Mucosa of gallbladder (tissue), 1 donor: ENCODE measurements around the gene NRF1. TPM values are rescaled to one million over a fixed set of nuclear protein-coding genes. Genes with fewer than 3 reads are reported as not detected.

ENCODE experiments used
- DNase-seq: peaks from one replicate; pipeline ENCODE4 v3.0.0-alpha.2; 2020; ENCODE audit warnings: low spot score
- total RNA-seq: library from RNA; stranded (reverse); gene quantifications from one replicate; pipeline ENCODE4 v1.2.1, GENCODE V29; 2021
- donor health status: DM: no; HTN: no; CAD: no.

The NRF1 gene
- total RNA-seq, 1 donor from 2014 or later, result 16.4 TPM

DNA sequence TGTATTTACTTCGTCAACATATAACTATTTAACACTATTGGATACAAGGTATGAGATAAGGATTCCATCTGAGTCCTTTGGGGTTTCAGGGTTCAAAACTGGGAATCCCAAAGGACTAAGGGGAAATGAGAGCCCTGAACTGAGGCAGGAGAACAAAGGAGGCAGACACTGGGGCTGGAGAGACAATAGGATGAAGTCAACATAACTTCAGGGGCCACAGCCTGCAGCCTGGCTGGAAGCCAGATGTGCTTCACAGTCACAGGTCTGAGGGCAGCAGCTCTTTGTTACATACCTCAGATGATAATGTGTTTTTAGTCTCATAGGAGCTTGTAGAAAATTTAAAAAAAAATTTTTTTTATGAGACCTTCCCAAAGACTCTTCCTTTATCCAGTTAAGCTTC lies 73.3 kb downstream of the NRF1 start:
- no peak for DNase-seq

DNA sequence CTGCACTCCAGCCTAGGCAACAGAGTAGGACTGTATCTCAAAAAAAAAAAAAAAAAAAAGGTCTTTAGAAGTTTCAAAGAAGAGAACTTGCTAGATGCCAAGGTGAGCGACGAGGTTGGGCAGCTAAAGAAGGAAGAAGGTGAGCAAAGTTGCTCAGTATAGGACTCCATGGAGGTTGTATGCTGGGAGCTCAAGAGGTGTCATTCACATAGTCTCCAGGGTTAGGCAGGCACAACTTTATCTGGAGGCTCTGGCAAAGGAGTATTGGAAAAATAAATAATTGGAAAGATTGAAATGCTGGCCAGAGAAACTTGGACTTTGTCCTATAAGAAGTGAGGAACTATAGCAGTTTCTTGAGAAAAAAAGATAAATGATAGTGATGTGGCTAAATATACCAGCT lies 74.5 kb downstream of the NRF1 start:
- no peak for DNase-seq

- no peak for DNase-seq
Observed at GRCh38 chr7:129688503-129689222, 77.1 kb downstream of the NRF1 start.

DNA sequence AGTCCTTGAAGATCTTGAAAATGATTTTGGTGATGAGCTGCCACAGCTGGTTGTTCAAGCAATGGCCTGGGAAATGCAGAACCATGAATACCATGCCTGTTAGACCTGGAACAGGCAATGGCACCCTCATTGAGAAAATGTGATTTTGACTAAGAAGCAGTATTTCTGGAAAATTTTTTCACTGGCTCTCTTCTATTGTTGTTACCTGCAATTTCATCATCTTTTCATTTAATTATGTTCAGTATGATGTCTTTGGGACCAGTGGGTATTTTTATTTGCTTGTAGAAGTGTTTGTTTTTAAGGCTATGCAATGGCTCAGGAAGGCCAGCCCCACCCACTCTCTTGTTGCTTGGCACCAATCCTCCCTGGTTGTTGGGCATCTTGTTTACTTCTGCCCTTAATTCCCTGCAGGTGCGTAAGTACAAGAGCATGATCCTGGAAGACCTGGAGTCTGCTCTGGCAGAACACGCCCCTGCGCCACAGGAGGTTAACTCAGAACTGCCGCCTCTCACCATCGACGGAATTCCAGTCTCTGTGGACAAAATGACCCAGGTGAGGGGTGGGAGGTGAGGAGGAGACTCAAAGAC lies 78.6 kb downstream of the NRF1 start:
- DNase-seq, result no peak

GRCh38 chr7:129690701-129691100 lies 79.2 kb downstream of the NRF1 start:
- no peak for DNase-seq

DNA sequence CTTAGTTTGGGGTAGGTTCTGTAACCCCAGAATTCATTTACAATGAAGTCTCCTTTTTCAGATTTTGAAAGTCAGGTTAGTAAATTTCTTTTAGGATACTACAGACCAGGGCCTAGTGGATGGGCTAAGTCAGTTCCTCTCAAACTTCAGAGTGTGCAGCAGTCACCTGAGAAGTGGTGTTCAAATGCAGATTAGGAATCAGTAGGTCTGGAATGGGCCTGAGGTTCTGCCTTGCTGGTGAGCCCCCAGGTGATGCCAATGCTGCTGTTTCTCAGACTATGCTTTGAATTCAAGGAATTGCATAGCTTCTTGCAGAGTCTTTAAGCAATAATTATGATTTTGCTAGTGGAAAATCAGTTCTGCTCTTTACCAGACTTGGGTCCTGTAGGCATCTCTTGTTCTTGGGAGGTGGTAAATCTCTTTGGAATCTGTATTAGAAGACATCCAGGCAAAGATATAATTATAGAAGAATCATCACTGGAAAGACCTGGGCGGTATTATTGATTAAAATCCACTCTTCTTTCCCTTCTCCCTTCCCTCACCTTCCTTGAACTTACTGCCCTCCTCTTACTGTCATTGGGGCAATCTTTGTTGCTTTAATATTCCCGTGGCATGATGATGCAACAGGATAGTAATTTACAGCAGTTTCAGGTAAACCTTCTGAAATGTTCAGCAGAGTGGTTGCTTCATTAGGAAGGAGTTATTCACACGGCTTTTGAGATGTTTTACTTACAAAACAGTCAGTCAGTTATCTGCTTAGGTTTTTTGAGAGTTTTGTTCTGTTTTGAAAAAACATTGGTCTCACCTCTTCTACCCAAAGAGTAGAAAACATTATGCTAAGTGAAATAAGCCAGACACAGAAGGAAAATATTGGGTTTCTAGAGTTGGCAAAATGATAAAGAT lies 87.2 kb downstream of the NRF1 start:
- no peak for DNase-seq

DNA sequence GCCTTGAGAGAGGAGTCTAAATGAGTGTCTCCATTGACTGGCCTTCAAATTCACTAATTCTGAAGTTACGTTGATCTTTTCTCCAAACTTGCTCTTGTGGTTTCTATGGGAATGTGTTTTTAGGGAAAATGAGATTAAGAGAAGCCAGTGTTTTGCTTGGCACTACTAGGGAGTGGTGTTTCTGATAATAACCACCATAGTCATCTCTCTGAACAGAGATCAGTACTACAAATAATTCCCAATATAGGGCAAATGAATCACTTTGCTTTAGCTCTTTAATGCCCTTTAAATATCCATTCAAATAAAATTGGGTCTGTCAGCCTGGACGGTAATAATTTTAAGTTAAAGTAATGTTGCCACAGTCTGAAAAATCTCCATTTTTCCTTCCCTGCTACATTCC lies 90.8 kb downstream of the NRF1 start:
- DNase-seq, result no peak

- DNase-seq, result no peak
Observed at GRCh38 chr7:129702761-129703338, 91.3 kb downstream of the NRF1 start.

GRCh38 chr7:129703751-129704150 lies 92.2 kb downstream of the NRF1 start:
- no peak for DNase-seq

- DNase-seq, result no peak
Observed at GRCh38 chr7:129707910-129708499, 96.5 kb downstream of the NRF1 start.

DNA sequence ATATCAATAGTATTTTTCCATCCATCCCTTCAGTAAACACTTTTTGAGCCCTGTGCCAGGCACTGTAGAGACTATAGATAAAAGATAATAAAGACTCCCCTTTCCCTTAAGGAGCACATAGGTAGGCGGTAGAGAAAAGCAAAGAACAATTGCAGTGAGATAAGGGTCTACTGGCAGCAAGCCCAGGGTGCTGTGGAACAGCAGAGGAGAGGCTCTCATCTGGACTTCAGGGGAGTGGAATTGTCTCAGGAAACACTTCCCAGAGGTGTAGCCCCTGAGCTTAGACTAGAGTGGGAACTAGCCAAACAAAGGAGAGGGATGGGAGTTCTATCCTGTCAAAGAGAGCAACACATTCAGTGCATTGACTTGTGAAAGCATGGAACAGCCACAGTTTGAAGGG lies 102.0 kb downstream of the NRF1 start:
- DNase-seq, result no peak

- no peak for DNase-seq
Observed at GRCh38 chr7:129714514-129715063, 103.1 kb downstream of the NRF1 start.

GRCh38 chr7:129719980-129720732 lies 108.6 kb downstream of the NRF1 start:
- DNase-seq, result no peak

DNA sequence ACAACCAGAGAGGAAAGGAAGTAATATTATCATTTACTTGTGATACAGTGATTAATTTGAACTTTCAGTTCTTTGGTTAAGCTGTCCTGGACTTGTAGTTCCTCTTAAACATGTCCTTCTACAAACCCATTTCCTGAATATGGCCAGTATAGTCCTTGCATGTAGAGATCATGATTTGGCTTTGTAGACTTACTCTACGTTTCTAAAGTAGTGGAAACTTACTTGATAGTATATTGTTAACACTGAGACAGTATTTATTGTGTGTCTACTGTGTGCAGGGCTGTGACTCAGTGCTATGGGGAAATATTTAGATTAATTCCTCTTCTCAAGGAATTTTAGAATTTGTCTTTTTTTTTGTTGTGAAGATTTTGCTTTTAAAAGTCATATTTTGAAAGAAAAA lies 109.5 kb downstream of the NRF1 start:
- no peak for DNase-seq

- no peak for DNase-seq
Observed at GRCh38 chr7:129723679-129724078, 112.2 kb downstream of the NRF1 start.

GRCh38 chr7:129724796-129725195 lies 113.3 kb downstream of the NRF1 start:
- no peak for DNase-seq

GRCh38 chr7:129728875-129729467 lies 117.5 kb downstream of the NRF1 start:
- no peak for DNase-seq

DNA sequence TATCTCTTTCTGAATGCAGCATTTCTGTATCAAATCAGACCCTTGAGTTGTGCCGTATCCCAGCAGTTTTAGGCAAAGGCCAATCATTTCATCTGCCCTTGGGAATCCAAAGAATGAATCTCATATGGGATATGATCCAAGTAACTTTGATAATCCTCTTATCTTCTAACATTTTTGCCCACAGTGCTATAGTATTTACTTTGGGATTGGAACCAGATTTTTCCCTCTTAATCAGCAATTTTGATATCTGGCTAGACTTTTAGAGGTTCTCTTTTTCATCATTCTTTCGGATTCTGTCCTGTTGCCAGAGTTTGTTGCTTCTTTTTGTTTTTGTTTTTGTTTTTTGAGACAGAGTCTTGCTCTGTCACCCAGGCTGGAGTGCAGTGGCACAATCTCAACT lies 118.0 kb downstream of the NRF1 start:
- DNase-seq, result no peak

DNA sequence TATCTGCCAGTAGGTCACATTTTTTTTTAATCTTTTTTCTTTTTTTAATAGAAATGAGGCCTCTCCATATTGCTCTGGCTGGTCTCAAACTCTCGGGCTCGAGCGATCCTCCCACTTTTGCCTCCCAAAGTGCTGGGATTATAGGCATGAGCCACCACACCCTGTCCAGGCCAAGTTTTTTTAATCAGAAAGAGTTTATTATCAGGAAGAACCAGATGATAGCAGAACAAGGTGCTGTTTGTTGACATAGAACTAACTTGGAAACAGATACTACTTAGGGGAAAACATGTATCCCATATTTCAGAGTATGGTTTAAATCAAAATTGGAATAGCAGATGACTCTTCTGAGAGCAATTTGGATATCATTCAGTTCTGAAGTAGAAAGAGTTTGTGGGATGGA lies 118.6 kb downstream of the NRF1 start:
- no peak for DNase-seq

GRCh38 chr7:129734400-129734799 lies 122.9 kb downstream of the NRF1 start:
- DNase-seq, result no peak

DNA sequence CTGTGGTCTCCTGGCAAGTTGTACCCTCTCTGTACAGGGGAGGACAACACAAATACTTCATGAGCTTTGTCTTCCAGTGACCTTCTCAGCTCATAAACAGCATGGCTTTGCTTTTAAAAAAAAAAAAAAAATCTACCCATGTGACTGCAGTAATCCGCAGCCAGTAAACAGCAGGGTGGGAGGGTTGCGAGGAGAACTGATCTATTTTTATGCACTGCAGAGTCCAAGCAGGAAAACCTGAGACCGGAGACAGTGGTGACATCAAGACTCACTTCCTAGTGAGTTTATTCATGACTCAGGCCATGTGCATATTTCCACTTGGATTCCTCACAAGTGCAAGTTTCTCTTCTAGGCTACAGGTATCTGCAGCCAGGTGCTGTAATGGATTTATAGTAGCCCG lies 127.9 kb downstream of the NRF1 start:
- no peak for DNase-seq
